ENCODE measurements around the gene BRINP1.

BRINP1 gene

GRCh38 chr9:119339056-119339455 lies 30.2 kb downstream of the BRINP1 start:
- no peak for DNase-seq

GRCh38 chr9:119337573-119337972 lies 31.7 kb downstream of the BRINP1 start:
- DNase-seq, result no peak

- DNase-seq, result no peak
Observed at GRCh38 chr9:119334745-119335144, 34.5 kb downstream of the BRINP1 start.

GRCh38 chr9:119333507-119334229 lies 35.6 kb downstream of the BRINP1 start:
- DNase-seq, result no peak

- DNase-seq, result no peak
Observed at GRCh38 chr9:119332522-119332921, 36.7 kb downstream of the BRINP1 start.

- DNase-seq, result no peak
Observed at GRCh38 chr9:119322184-119322583, 47.1 kb downstream of the BRINP1 start.

- no peak for DNase-seq
Observed at GRCh38 chr9:119318371-119318770, 50.9 kb downstream of the BRINP1 start.

- no peak for DNase-seq
Observed at GRCh38 chr9:119313846-119314245, 55.4 kb downstream of the BRINP1 start.

- DNase-seq, result no peak
Observed at GRCh38 chr9:119310741-119311140, 58.5 kb downstream of the BRINP1 start.

GRCh38 chr9:119307471-119307870 lies 61.8 kb downstream of the BRINP1 start:
- no peak for DNase-seq

- no peak for DNase-seq
Observed at GRCh38 chr9:119304555-119304954, 64.7 kb downstream of the BRINP1 start.

- no peak for DNase-seq
Observed at GRCh38 chr9:119302988-119303698, 66.1 kb downstream of the BRINP1 start.

- DNase-seq, result no peak
Observed at GRCh38 chr9:119298076-119298853, 71.0 kb downstream of the BRINP1 start.

GRCh38 chr9:119291554-119291953 lies 77.7 kb downstream of the BRINP1 start:
- DNase-seq, result no peak

GRCh38 chr9:119289740-119290433 lies 79.3 kb downstream of the BRINP1 start:
- DNase-seq, result peak; percentile 28

- no peak for DNase-seq
Observed at GRCh38 chr9:119284587-119285337, 84.5 kb downstream of the BRINP1 start.

GRCh38 chr9:119284118-119284517 lies 85.1 kb downstream of the BRINP1 start:
- DNase-seq, result peak; percentile 60

- no peak for DNase-seq
Observed at GRCh38 chr9:119283078-119283794, 86.0 kb downstream of the BRINP1 start.

- no peak for DNase-seq
Observed at GRCh38 chr9:119282476-119283077, 86.7 kb downstream of the BRINP1 start.

GRCh38 chr9:119280740-119281485 lies 88.3 kb downstream of the BRINP1 start:
- no peak for DNase-seq
